AG04449 (cell line): ENCODE results near the gene MN1.
"Not testable (repeated sequence)": the region's sequence is repeated elsewhere in the genome, so short reads cannot be mapped to it uniquely, and the experiment has no call there.

Experiments
- CTCF ChIA-PET: fragments of 350-600 bp; formaldehyde crosslinking; extraction: SDS; loops from one replicate; lab custom pipeline; 2021; ENCODE audit warnings: antibody characterized with exemption; lab: Yijun Ruan, JAX
- POLR2A ChIA-PET: fragments of 400-600, 350-600 bp; formaldehyde crosslinking; extraction: SDS; loops from one replicate; lab custom pipeline; 2020; ENCODE audit warnings: antibody characterized with exemption, inconsistent platforms; lab: Yijun Ruan, JAX
- DNase-seq: peaks from one replicate; pipeline ENCODE4 v3.0.0-alpha.2; 2010; ENCODE audit warnings: low read depth, low spot score
- H3K4me3 ChIP-seq: 2 replicates; pipeline ENCODE4 v1.5.1; 2011; ENCODE audit warnings: low read depth, mild to moderate bottlenecking, control low read depth, low read length
- TF ChIP-seq, protein P1 (sequence below): IDR thresholded peaks from one replicate; pipeline ENCODE4 v1.5.1; 2011; ENCODE audit warnings: mild to moderate bottlenecking, moderate library complexity, low read length, control low read depth, inconsistent platforms; ENCODE audit not compliant: insufficient read depth; ENCODE audit errors: missing control alignments

MN1 gene

DNA sequence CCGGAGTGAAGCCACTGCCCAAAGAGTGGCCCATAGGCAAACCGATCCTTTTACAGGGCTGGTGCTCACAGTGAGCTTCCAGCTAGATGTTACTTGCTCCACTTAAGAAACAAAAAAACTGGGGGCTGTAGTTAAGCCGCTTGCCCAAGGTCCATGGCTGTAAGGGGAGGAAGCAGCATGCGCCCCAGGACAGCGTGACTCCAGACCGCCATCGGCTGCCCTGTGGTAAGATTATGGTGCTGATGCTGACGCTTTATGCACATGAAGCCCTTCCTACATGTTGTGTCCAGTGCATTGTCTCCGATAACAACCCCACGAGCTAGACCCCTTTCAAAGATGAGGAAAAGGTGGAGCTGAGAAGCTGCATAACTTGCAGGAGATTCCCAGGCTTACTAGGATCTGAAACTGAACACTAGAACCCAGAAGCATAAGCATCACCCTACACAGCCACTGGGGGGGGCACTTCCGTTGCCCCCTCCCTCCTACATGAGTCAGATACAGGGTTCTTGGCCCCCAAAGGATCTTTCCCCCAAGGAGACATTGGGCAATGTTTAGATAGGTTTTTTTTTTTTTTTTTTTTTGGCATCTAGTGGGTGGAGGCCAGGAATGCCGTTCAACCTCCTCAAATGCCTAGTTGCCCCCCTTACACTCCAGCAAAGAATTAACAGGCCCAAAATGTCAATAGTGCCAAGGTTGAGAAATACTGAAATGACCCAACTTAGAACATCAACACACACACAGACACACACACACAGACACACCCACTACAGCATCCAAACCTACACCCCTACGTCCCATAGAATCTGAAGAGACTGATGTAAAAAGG is 53.9 kb downstream of the MN1 start:
- ChIA-PET CTCF (interaction anchor here (0.7 kb wide), 1 partner anchor 11 kb away, joined by 3 read pairs; no protein-coding TSS in a partner anchor), POLR2A (no interaction called here)
- H3K4me3 ChIP-seq: no peak overlapping the region
- TF ChIP-seq, protein P1, sequence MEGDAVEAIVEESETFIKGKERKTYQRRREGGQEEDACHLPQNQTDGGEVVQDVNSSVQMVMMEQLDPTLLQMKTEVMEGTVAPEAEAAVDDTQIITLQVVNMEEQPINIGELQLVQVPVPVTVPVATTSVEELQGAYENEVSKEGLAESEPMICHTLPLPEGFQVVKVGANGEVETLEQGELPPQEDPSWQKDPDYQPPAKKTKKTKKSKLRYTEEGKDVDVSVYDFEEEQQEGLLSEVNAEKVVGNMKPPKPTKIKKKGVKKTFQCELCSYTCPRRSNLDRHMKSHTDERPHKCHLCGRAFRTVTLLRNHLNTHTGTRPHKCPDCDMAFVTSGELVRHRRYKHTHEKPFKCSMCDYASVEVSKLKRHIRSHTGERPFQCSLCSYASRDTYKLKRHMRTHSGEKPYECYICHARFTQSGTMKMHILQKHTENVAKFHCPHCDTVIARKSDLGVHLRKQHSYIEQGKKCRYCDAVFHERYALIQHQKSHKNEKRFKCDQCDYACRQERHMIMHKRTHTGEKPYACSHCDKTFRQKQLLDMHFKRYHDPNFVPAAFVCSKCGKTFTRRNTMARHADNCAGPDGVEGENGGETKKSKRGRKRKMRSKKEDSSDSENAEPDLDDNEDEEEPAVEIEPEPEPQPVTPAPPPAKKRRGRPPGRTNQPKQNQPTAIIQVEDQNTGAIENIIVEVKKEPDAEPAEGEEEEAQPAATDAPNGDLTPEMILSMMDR: no peak
- DNase-seq: no peak

DNA sequence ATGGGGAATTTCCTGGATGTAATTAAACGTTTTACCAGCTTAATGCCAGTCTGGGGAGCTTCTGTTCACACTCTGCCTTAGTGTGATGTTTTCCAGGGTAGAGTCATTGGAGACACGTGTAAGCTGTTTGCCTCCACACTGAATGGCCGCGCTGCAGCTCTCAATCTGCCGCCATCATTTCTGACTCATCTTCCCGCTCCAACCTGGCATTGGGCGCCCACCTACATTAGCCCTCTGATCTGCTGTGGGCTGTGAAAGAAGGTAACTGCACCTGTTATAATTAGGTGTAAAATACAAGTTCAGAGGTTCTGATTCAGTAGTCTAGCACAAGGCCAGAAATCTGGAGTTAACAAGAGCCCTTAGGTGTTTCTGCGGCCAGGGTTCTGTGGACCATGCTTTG is 54.6 kb downstream of the MN1 start:
- CTCF ChIA-PET: no interaction called here
- DNase-seq: no peak
- TF ChIP-seq, protein P1: no peak
- POLR2A ChIA-PET: no interaction called here
- no peak overlapping the region for H3K4me3 ChIP-seq

DNA sequence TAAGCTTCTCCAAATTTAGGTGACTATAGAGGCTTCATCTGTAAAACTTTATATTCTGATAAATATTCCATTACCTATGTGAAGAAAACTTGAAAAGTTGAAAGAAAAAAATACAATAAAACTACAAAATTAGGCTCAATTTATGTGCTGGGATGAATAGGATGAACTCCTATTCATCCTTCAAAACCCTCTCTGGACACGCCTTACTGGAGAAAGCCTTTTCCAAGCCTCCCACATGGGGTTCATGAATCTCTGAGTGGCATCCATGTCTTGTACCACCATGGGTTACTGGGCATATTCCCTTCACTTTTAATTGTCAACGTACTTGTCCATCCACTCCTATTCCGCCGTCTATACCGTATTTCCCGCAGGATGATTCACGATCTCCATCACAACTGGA is 55.7 kb downstream of the MN1 start:
- H3K4me3 ChIP-seq: no peak overlapping the region
- POLR2A ChIA-PET: no interaction called here
- TF ChIP-seq, protein P1: no peak
- CTCF ChIA-PET: no interaction called here
- no peak for DNase-seq

DNA sequence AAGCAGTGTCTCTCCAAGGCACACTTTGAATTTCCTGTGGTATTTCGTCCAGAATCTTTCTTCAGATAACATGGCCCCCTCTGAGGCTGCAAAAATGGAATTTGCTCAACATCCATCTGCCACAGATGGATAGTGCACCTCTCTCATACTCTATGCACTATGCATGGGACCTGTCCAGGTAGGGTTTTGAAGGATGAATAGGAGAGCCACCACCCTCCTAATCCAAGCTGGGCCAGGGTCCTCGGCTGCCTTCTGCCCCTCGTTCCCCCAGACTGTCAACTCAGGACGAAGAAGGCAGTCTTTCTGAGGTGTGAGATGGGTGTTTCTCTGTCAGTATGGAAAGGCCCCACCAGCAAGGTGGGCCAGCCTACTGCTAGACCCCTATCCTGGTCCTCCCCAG is 56.4 kb downstream of the MN1 start:
- TF ChIP-seq, protein P1: no peak
- H3K4me3 ChIP-seq: no peak overlapping the region
- CTCF ChIA-PET: no interaction called here
- no peak for DNase-seq
- POLR2A ChIA-PET: no interaction called here

DNA sequence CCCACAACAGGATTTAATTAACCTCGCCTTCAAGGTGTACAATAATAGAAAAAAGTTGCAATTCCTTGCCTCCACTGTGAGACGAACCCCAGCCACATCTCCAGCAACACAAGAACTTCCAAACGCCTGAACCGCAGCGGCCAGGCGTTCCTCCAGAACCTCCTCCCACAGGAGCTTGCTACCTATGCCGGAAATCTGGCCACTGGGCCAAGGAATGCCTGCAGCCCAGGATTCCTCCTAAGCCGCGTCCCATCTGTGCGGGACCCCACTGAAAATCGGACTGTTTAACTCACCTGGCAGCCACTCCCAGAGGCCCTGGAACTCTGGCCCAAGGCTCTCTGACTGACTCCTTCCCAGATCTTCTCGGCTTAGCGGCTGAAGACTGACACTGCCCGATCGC is 57.5 kb downstream of the MN1 start:
- H3K4me3 ChIP-seq, CTCF ChIA-PET: not testable (repeated sequence)

DNA sequence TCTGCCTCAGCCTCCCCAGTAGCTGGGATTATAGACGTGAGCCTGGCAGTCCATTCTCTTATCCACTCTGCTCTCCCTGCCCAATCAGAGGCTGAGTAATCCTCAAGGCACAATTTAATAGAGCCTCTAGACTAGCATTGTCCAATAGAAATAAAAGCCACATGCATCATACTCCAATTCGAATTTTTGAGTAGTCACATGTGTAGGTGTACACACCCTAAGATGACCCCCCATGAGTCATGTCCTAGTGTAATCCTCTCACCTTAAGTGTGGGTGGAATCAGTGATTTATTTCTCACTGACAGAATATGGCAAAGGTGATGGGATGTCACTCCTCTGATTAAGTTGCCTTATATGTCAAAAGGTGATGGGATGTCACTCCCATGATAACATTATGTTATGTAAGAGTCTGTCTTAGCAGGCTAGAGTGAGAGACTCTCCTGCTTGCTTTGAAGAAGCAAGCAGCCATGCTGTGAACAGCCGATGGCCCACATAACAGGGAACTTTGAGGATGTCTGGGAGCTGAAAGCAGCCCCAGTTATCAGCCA is 61.3 kb downstream of the MN1 start:
- ChIA-PET POLR2A (no interaction called here), CTCF (no interaction called here)
- TF ChIP-seq, protein P1: no peak
- H3K4me3 ChIP-seq: no peak overlapping the region
- no peak for DNase-seq

More for the DNA sequence above, 57.5 kb downstream of the MN1 start:
- DNase-seq, POLR2A ChIA-PET: not testable (repeated sequence)
